ENCODE data around the gene LRRC41.
"Not testable (repeated sequence)": the region's sequence is repeated elsewhere in the genome, so short reads cannot be mapped to it uniquely, and the experiment has no call there.

The LRRC41 gene

DNA sequence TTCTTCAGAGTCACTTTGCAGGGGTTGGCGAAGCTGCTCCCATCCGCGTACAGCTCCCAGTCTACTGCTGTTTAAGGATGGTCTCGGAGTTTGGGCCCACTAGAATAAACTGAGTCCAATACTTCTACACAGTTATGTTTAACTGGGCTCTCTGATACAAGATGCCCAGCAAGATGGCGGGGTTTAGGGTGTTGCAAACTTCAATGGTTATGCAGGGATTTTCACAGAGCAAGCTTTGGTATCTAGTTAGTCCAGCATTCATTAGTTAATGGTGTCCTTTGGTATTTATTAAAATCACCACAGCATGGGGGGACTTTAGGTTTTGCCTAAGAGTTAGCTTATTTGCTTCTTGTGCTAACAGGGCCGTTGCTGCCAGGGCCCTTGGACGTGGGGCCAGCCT lies 24.8 kb upstream of the LRRC41 start:
- not testable (repeated sequence) for H3K27me3 ChIP-seq (ENCODE audit: control insufficient read depth, insufficient read depth, low read length, poor library complexity, severe bottlenecking)
- WGBS, 2 experiments: 93 to 97% methylated on average over 7 of the region's 7 CpGs

DNA sequence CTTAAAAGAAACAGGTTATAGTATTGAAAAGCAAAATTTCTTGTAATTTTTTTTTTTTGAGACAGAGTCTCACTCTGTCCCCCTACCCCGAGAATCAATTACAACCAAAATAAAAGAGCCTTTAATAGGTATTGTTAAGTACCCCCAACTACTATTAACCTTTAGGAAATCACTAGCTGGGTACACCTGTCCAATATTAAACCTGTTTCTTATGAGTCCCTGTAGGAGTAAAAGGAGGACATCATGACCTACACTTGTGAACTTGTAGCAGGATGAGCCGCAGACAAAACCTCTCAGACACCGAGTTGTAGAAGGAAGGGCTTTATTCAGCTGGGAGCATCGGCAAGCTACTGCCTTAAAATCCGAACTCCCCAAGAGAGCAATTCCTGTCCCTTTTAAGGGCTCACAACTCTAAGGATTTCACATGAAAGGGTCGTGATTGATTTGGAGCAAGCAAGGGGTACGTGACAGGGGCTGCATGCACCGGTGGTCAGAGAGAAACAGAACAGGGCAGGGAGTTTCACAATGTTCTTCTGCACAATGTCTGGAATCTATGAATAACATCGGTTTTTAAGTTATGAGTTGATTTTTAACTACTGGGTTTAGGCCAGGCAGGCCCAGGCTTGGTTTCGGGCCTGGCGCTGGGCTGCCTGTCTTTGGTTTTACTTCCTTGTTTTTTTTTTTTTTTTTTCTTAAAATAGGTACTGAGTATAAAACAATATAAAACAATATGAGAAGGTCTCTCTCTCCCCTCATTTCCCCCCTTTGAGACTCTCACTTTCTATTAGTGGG lies 22.1 kb upstream of the LRRC41 start:
- not testable (repeated sequence) for H3K27ac ChIP-seq (ENCODE audit: insufficient read depth, low read depth, low read length, poor library complexity, severe bottlenecking); H3K27me3 ChIP-seq (ENCODE audit: control insufficient read depth, insufficient read depth, low read length, poor library complexity, severe bottlenecking); H3K36me3 ChIP-seq (ENCODE audit: control insufficient read depth, insufficient read depth, low read length); H3K4me1 ChIP-seq (ENCODE audit: control insufficient read depth, insufficient read depth, low read length); H3K9me3 ChIP-seq (ENCODE audit: control insufficient read depth, low read length); H3K4me3 ChIP-seq (ENCODE audit: insufficient read depth, low read depth, low read length)
- WGBS, 2 experiments: 92 to 99% methylated on average over 7 to 8 of the region's 11 CpGs

More for the DNA sequence above, 24.8 kb upstream of the LRRC41 start:
- not testable (repeated sequence) for H3K27ac ChIP-seq (ENCODE audit: insufficient read depth, low read depth, low read length, poor library complexity, severe bottlenecking); H3K4me1 ChIP-seq (ENCODE audit: control insufficient read depth, insufficient read depth, low read length); H3K36me3 ChIP-seq (ENCODE audit: control insufficient read depth, insufficient read depth, low read length); H3K4me3 ChIP-seq (ENCODE audit: insufficient read depth, low read depth, low read length); H3K9me3 ChIP-seq (ENCODE audit: control insufficient read depth, low read length)

DNA sequence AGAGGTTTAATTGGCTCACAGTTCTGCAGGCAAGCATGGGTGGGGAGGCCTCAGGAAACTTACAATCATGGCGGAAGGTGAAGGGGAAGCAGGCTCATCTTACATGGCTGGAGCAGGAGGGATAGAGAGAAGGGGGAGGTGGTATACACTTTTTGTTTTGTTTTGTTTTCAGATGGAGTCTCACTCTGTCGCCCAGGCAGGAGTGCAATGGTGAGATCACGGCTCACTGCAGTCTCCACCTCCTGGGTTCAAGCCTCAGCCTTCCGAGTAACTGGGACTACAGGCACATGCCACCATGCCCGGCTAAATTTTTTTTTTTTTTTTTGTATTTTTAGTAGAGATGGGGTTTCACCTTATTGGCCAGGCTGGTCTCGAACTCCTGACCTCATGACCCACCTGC lies 18.8 kb upstream of the LRRC41 start:
- H3K36me3 ChIP-seq (ENCODE audit: control insufficient read depth, insufficient read depth, low read length); H3K4me3 ChIP-seq (ENCODE audit: insufficient read depth, low read depth, low read length); H3K27me3 ChIP-seq (ENCODE audit: control insufficient read depth, insufficient read depth, low read length, poor library complexity, severe bottlenecking); H3K27ac ChIP-seq (ENCODE audit: insufficient read depth, low read depth, low read length, poor library complexity, severe bottlenecking); H3K4me1 ChIP-seq (ENCODE audit: control insufficient read depth, insufficient read depth, low read length); H3K9me3 ChIP-seq (ENCODE audit: control insufficient read depth, low read length): not testable (repeated sequence)
- WGBS, 2 experiments: 93 to 97% methylated on average over 6 of the region's 6 CpGs

DNA sequence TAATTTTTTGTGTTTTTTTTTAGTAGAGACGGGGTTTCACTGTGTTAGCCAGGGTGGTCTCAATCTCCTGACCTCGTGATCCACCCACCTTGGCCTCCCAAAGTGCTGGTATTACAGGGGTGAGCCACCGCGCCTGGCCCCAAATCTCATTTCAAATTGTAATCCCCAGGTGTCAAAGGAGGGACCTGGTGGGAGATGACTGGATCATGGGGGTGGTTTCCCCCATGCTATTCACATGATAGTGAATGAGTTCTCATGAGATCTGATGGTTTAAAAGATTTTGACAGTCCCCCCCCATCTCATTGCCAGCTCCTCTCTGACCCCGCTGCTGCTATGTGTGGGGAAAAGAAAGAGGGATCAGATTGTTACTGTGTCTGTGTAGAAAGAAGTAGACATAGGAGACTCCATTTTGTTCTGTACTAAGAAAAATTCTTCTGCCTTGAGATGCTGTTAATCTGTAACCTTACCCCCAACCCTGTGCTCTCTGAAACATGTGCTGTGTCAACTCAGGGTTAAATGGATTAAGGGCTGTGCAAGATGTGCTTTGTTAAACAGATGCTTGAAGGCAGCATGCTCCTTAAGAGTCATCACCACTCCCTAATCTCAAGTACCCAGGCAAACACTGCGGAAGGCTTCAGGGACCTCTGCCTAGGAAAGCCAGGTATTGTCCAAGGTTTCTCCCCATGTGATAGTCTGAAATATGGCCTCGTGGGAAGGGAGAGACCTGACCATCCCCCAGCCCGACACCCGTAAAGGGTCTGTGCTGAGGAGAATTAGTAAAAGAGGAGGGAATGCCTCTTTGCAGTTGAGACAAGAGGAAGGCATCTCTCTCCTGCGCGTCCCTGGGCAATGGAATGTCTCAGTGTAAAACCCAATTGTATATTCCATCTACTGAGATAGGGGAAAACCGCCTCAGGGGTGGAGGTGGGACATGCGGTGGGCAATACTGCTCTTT lies 16.8 kb upstream of the LRRC41 start:
- H3K4me3 ChIP-seq (ENCODE audit: insufficient read depth, low read depth, low read length); H3K27me3 ChIP-seq (ENCODE audit: control insufficient read depth, insufficient read depth, low read length, poor library complexity, severe bottlenecking); H3K36me3 ChIP-seq (ENCODE audit: control insufficient read depth, insufficient read depth, low read length); H3K27ac ChIP-seq (ENCODE audit: insufficient read depth, low read depth, low read length, poor library complexity, severe bottlenecking); H3K4me1 ChIP-seq (ENCODE audit: control insufficient read depth, insufficient read depth, low read length); H3K9me3 ChIP-seq (ENCODE audit: control insufficient read depth, low read length): not testable (repeated sequence)
- 66 to 73% methylated on average over 8 to 11 of the region's 13 CpGs for WGBS, 2 experiments

DNA sequence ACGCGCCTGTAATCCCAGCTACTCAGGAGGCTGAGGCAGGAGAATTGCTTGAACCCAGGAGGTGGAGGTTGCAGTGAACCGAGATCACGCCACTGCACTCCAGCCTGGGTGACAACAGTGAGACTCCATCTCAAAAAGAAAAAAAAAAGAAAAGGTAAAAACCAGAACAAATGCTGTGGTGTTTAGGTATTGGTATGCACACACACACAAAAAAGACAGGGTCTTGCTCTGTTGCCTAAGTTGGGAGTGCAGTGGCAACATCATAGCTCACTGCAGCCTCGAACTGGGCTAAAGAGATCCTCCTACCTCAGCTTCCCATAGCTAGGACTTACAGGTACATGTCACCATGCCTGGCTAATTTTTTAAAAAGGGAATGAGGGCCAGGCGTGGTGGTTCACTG lies 15.9 kb upstream of the LRRC41 start:
- WGBS, 2 experiments: 91 to 93% methylated on average over 6 of the region's 6 CpGs
- H3K27ac ChIP-seq (ENCODE audit: insufficient read depth, low read depth, low read length, poor library complexity, severe bottlenecking); H3K9me3 ChIP-seq (ENCODE audit: control insufficient read depth, low read length); H3K27me3 ChIP-seq (ENCODE audit: control insufficient read depth, insufficient read depth, low read length, poor library complexity, severe bottlenecking); H3K4me3 ChIP-seq (ENCODE audit: insufficient read depth, low read depth, low read length); H3K36me3 ChIP-seq (ENCODE audit: control insufficient read depth, insufficient read depth, low read length); H3K4me1 ChIP-seq (ENCODE audit: control insufficient read depth, insufficient read depth, low read length): not testable (repeated sequence)

DNA sequence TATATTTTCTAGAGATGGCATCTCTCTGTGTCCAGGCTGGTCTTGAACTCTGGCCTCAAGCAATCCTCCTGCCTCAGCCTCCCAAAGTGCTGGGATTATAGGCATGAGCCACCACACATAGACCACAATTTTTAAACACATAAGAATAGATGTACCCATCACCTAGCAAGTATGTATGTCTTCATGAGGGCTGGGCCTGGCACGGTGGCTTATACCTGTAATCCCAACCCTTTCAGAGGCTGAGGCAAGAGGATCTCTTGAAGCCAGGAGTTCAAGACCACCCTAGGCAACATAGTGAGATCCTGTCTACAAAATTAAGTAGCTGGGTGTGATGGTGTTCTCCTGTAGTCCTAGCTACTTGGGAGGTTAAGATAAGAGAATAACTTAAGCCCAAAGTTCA lies 13.9 kb upstream of the LRRC41 start:
- no peak overlapping the region for H3K27ac ChIP-seq (ENCODE audit: insufficient read depth, low read depth, low read length, poor library complexity, severe bottlenecking)
- H3K36me3 ChIP-seq (ENCODE audit: control insufficient read depth, insufficient read depth, low read length): peaks cover 18% of the 10 kb centered on the region
- H3K27me3 ChIP-seq (ENCODE audit: control insufficient read depth, insufficient read depth, low read length, poor library complexity, severe bottlenecking): no peaks in the 10 kb centered on the region
- H3K4me3 ChIP-seq (ENCODE audit: insufficient read depth, low read depth, low read length): no peak overlapping the region
- H3K4me1 ChIP-seq (ENCODE audit: control insufficient read depth, insufficient read depth, low read length): no peaks in the 10 kb centered on the region
- H3K9me3 ChIP-seq (ENCODE audit: control insufficient read depth, low read length): no peaks in the 10 kb centered on the region
- 89 to 91% methylated on average over 1 of the region's 1 CpG for WGBS, 2 experiments

DNA sequence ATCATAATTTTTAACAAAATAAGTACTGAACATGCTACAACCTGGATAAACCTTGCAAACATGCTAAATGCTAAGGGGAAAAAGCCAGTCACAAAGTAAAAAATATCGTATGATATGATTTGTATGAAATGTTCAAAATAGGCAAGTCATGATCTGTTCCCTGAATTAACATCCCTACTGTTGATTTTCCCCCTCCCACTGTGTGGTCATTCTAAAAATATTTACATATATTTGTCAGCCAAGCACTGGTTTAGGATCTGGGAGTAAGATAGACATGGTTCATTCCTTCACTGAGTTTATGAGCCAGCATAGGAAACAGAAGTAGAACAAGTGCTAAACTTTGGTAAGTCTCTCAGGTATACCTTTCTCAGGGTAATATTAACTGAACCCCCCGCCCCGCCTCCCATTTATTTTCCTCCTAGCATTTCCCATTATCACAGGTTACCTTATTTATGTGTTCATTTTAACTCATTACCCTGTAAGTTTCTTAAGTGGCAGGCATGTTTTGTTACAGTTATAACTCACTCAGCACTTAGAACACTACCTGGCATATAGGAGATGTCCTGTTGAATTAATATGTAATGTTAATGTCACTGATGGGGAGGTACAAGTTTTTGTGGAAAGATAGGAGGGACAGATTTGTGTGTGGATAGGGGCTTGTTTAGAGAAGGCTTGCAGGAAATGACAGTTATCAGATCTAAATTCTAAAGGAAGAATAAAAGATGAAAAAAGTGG lies 12.4 kb upstream of the LRRC41 start:
- Histone ChIP-seq H3K9me3 (ENCODE audit: control insufficient read depth, low read length) (no peaks in the 10 kb centered on the region), H3K27ac (ENCODE audit: insufficient read depth, low read depth, low read length, poor library complexity, severe bottlenecking) (no peak overlapping the region), H3K4me1 (ENCODE audit: control insufficient read depth, insufficient read depth, low read length) (no peaks in the 10 kb centered on the region), H3K4me3 (ENCODE audit: insufficient read depth, low read depth, low read length) (no peak overlapping the region), H3K36me3 (ENCODE audit: control insufficient read depth, insufficient read depth, low read length) (peaks cover 28% of the 10 kb centered on the region), H3K27me3 (ENCODE audit: control insufficient read depth, insufficient read depth, low read length, poor library complexity, severe bottlenecking) (no peaks in the 10 kb centered on the region)
- WGBS, 2 experiments: 86 to 97% methylated on average over 2 to 3 of the region's 3 CpGs

DNA sequence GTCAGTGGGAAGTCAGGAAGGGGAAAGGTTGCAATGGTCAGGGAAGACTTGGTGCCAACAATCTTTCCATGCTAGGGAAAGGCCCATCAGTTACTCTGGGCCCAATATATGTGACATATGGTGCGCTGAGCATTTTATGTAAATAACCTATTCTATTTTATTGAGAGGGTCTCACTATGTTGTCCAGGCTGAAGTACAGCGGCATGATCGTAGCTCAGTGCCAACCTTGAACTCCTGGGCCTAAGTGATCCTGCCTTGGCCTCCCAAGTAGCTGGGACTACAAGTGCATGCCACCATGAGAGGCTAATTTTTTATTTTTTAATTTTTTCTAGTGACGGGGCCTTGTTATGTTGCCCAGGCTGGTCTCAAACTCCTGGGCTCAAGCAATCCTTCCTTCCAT lies 6.9 kb upstream of the LRRC41 start:
- no peaks in the 10 kb centered on the region for H3K4me1 ChIP-seq (ENCODE audit: control insufficient read depth, insufficient read depth, low read length)
- H3K27ac ChIP-seq (ENCODE audit: insufficient read depth, low read depth, low read length, poor library complexity, severe bottlenecking): no peak overlapping the region
- WGBS, 2 experiments: 94 to 97% methylated on average over 4 of the region's 4 CpGs
- H3K36me3 ChIP-seq (ENCODE audit: control insufficient read depth, insufficient read depth, low read length): peaks cover 36% of the 10 kb centered on the region
- H3K4me3 ChIP-seq (ENCODE audit: insufficient read depth, low read depth, low read length): no peak overlapping the region
- H3K9me3 ChIP-seq (ENCODE audit: control insufficient read depth, low read length): no peaks in the 10 kb centered on the region
- H3K27me3 ChIP-seq (ENCODE audit: control insufficient read depth, insufficient read depth, low read length, poor library complexity, severe bottlenecking): no peaks in the 10 kb centered on the region

DNA sequence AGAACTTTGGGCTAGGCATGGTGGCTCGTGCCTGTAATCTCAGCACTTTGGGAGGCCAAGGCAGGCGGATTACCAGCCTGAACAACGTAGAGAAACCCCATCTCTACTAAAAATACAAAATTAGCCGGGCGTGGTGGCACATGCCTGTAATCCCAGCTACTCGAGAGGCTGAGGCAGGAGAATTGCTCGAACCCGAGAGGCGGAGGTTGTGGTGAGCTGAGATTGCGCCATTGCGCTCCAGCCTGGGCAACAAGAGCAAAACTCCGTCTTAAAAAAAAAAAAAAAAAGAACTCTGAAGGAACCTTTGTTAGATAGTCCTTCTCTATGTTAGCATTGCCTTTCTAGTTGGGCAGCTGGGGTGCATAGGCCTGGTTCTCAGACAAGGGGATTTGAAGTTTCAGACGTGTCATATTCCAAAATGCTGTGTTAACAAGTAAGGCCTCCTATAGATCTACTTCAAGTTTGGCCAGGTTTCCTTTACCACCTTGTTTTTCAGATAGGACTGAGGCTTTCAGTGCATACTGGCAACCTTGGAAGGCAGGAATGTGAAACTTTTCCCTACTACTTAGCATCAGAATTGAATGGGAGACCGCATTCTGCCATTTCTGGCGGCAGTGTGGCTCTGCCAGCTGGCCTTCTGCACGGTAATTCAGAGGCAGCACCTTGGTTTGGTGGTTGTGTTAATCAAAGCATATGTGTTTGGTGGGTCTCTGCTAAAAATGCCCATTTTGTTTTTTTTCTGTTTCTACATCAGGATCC lies 6.2 kb upstream of the LRRC41 start:
- peaks cover 33% of the 10 kb centered on the region for H3K36me3 ChIP-seq (ENCODE audit: control insufficient read depth, insufficient read depth, low read length)
- no peak overlapping the region for H3K27ac ChIP-seq (ENCODE audit: insufficient read depth, low read depth, low read length, poor library complexity, severe bottlenecking)
- H3K4me3 ChIP-seq (ENCODE audit: insufficient read depth, low read depth, low read length): no peak overlapping the region
- H3K4me1 ChIP-seq (ENCODE audit: control insufficient read depth, insufficient read depth, low read length): no peaks in the 10 kb centered on the region
- no peaks in the 10 kb centered on the region for H3K27me3 ChIP-seq (ENCODE audit: control insufficient read depth, insufficient read depth, low read length, poor library complexity, severe bottlenecking)
- WGBS, 2 experiments: 92 to 95% methylated on average over 16 of the region's 16 CpGs
- H3K9me3 ChIP-seq (ENCODE audit: control insufficient read depth, low read length): no peaks in the 10 kb centered on the region

Data from ectodermal cell (in vitro differentiated cells).